ENCODE measurements around the gene TXK. TPM values are rescaled to one million over a fixed set of nuclear protein-coding genes. Genes with fewer than 3 reads are reported as not detected.

The TXK gene
- total RNA-seq, 1 experiment from 2014 or later = 0.70 TPM

DNA sequence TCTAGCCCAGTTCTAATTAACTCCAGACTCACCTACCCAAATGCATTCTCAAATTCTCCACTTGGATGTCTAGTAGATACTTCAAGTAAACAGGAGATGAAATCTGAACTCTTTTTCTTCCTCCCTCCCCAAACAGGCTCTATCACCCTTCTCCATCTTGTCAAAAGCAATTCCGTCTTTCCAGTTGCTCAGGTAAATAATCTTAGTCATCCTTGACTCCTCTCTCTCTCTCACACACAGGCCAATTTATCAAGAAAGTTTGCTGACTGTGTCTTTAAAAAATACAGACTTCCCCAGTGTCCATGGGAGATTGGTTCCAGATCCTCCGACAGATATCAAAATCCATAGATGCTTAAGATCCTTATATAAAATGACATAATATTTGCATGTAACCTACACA, 12.9 kb downstream of the TXK start:
- no peak overlapping the region for H3K27ac Mint-ChIP-seq
- no peak for DNase-seq (ENCODE audit: low spot score)
- no peak for ATAC-seq
- H3K4me1 Mint-ChIP-seq = peaks cover 29% of the 10 kb centered on the region
- H3K27me3 Mint-ChIP-seq (ENCODE audit: low read depth) = peaks cover 3% of the 10 kb centered on the region; the same call in 1 of the 2 replicates
- H3K9me3 Mint-ChIP-seq = 0 out of 2 replicates have a peak, but pooled peaks cover under 1% of the 10 kb centered on the region
- ChIA-PET CTCF (no interaction called here), POLR2A (no interaction called here)
- no peaks in the 10 kb centered on the region for H3K36me3 Mint-ChIP-seq
- H3K4me3 Mint-ChIP-seq = no peak overlapping the region
- TF ChIP-seq SOX15 (CRISPR knock-in tag; IDR thresholded peaks at IDR 0.05) (no peak), ZNF317 (CRISPR knock-in tag; IDR thresholded peaks at IDR 0.05; ENCODE audit: borderline replicate concordance, low read depth) (no peak), TP53 (CRISPR knock-in tag; IDR thresholded peaks at IDR 0.05) (no peak), ZNF219 (CRISPR knock-in tag; IDR thresholded peaks at IDR 0.05; ENCODE audit: borderline replicate concordance) (no peak), USF2 (CRISPR knock-in tag; IDR thresholded peaks at IDR 0.05) (no peak), ZNF121 (CRISPR knock-in tag; IDR thresholded peaks at IDR 0.05) (no peak), CREB1 (CRISPR knock-in tag; IDR thresholded peaks at IDR 0.05) (no peak)
- TF ChIP-seq, protein P1, sequence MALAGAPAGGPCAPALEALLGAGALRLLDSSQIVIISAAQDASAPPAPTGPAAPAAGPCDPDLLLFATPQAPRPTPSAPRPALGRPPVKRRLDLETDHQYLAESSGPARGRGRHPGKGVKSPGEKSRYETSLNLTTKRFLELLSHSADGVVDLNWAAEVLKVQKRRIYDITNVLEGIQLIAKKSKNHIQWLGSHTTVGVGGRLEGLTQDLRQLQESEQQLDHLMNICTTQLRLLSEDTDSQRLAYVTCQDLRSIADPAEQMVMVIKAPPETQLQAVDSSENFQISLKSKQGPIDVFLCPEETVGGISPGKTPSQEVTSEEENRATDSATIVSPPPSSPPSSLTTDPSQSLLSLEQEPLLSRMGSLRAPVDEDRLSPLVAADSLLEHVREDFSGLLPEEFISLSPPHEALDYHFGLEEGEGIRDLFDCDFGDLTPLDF (CRISPR knock-in tag; IDR thresholded peaks at IDR 0.05) = no peak
- TF ChIP-seq, protein P2, sequence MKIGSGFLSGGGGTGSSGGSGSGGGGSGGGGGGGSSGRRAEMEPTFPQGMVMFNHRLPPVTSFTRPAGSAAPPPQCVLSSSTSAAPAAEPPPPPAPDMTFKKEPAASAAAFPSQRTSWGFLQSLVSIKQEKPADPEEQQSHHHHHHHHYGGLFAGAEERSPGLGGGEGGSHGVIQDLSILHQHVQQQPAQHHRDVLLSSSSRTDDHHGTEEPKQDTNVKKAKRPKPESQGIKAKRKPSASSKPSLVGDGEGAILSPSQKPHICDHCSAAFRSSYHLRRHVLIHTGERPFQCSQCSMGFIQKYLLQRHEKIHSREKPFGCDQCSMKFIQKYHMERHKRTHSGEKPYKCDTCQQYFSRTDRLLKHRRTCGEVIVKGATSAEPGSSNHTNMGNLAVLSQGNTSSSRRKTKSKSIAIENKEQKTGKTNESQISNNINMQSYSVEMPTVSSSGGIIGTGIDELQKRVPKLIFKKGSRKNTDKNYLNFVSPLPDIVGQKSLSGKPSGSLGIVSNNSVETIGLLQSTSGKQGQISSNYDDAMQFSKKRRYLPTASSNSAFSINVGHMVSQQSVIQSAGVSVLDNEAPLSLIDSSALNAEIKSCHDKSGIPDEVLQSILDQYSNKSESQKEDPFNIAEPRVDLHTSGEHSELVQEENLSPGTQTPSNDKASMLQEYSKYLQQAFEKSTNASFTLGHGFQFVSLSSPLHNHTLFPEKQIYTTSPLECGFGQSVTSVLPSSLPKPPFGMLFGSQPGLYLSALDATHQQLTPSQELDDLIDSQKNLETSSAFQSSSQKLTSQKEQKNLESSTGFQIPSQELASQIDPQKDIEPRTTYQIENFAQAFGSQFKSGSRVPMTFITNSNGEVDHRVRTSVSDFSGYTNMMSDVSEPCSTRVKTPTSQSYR (CRISPR knock-in tag; IDR thresholded peaks at IDR 0.05) = no peak

DNA sequence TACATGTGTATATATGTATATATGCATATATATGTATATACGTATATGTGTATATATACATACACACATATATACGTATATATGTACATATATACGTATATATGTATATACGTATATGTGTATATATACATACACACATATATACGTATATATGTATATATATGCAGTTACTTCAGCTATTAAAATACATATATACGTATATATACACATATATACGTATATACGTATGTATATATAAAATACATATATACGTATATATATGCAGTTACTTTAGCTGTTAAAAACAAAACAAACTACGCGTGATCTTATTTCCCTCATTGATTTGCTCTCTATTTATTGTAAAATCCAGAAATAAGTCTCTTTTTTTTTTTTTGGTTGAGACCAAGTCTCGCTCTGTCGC, 13.9 kb downstream of the TXK start:
- no peak for DNase-seq (ENCODE audit: low spot score)
- POLR2A ChIA-PET = no interaction called here
- Mint-ChIP-seq H3K27me3 (ENCODE audit: low read depth) (peaks cover 3% of the 10 kb centered on the region; the same call in 1 of the 2 replicates), H3K4me3 (no peak overlapping the region), H3K36me3 (no peaks in the 10 kb centered on the region), H3K27ac (no peak overlapping the region), H3K9me3 (no peaks in the 10 kb centered on the region), H3K4me1 (peaks cover 22% of the 10 kb centered on the region)
- TF ChIP-seq ETV6 (CRISPR knock-in tag; IDR thresholded peaks at IDR 0.05) = no peak
- no peak for TF ChIP-seq ESRRA (CRISPR knock-in tag; IDR thresholded peaks at IDR 0.05; ENCODE audit: borderline replicate concordance)
- TF ChIP-seq, protein P3, sequence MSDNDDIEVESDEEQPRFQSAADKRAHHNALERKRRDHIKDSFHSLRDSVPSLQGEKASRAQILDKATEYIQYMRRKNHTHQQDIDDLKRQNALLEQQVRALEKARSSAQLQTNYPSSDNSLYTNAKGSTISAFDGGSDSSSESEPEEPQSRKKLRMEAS (CRISPR knock-in tag; IDR thresholded peaks at IDR 0.05) = no peak
- TF ChIP-seq MYBL2 (CRISPR knock-in tag; IDR thresholded peaks at IDR 0.05) = no peak
- no peak for TF ChIP-seq USF2 (CRISPR knock-in tag; IDR thresholded peaks at IDR 0.05)
- no peak for TF ChIP-seq HMGXB4 (CRISPR knock-in tag; IDR thresholded peaks at IDR 0.05)
- TF ChIP-seq ZMAT4 (CRISPR knock-in tag; IDR thresholded peaks at IDR 0.05) = no peak
- TF ChIP-seq TEAD1 (CRISPR knock-in tag; IDR thresholded peaks at IDR 0.05) = no peak
- TF ChIP-seq PRRX2 (CRISPR knock-in tag; IDR thresholded peaks at IDR 0.05) = no peak
- TF ChIP-seq SMAD3 (CRISPR knock-in tag; IDR thresholded peaks at IDR 0.05; ENCODE audit: borderline replicate concordance) = no peak
- no peak for TF ChIP-seq IRF2 (CRISPR knock-in tag; IDR thresholded peaks at IDR 0.05; ENCODE audit: borderline replicate concordance, low read depth)
- TF ChIP-seq, protein P4, sequence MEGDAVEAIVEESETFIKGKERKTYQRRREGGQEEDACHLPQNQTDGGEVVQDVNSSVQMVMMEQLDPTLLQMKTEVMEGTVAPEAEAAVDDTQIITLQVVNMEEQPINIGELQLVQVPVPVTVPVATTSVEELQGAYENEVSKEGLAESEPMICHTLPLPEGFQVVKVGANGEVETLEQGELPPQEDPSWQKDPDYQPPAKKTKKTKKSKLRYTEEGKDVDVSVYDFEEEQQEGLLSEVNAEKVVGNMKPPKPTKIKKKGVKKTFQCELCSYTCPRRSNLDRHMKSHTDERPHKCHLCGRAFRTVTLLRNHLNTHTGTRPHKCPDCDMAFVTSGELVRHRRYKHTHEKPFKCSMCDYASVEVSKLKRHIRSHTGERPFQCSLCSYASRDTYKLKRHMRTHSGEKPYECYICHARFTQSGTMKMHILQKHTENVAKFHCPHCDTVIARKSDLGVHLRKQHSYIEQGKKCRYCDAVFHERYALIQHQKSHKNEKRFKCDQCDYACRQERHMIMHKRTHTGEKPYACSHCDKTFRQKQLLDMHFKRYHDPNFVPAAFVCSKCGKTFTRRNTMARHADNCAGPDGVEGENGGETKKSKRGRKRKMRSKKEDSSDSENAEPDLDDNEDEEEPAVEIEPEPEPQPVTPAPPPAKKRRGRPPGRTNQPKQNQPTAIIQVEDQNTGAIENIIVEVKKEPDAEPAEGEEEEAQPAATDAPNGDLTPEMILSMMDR (IDR thresholded peaks at IDR 0.05) = no peak
- no peak for TF ChIP-seq SOX15 (CRISPR knock-in tag; IDR thresholded peaks at IDR 0.05)
- ATAC-seq = no peak
- CTCF ChIA-PET = no interaction called here
